Measurements from ENCODE around the gene NAV2. TPM values are rescaled to one million over a fixed set of nuclear protein-coding genes. Genes with fewer than 3 reads are reported as not detected.

Gene NAV2
- polyA plus RNA-seq, 3 donors, result not detected

DNA sequence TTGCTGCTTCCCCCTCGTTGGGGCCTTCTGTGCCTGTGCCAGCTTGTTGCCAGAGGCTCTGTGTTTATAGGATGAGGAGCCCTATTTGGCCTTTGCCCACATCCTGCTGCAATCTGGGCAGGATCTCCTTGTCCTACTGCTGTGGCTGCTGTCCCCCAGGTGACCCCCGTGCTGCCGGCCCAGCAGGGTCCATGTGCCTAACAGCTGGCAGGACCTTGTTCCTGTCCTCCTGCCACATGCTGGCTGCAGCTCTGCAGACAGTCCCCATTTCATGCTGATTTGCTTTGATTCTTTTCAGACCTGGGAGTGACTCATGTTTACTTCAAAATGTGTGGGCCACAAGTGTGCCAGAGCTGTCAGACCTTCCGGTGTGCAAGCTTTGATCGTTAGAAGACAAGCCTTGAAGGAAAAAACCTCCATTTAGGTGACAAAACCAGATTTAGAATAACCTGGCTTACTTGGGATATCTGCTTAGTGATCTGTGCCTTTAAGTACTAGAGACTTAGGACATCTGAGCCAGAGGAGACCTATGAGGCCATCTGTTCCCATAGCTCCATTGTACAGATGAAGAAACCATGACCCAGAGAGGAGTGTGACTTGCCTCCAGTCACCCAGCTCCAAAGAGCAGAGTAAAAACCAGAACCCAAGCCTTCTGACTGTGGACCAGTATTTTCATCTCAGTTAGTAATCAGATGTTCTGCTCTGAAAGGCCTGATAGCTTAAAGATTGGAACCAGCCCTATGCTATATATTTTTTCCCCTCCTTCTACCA lies 11.1 kb downstream of the NAV2 start:
- H3K36me3 Mint-ChIP-seq, result no peaks in the 10 kb centered on the region
- Histone ChIP-seq H3K27me3 (ENCODE audit: control insufficient read depth in 2 of 2, insufficient read depth in 2 of 2, low read length in 2 of 2) (peaks cover 0 to 2% of the 10 kb centered on the region in 2 donors), H3K79me2 (ENCODE audit: insufficient read depth, low read length) (no peaks in the 10 kb centered on the region), H3K27ac (ENCODE audit: low read depth in 1 of 2, low read length in 2 of 2) (no peak overlapping the region), H3K36me3 (replicated peaks in 1 of 2; ENCODE audit: control insufficient read depth in 1 of 2, insufficient read depth in 2 of 2, low read length in 2 of 2) (no peaks in the 10 kb centered on the region), H3K4me1 (ENCODE audit: control insufficient read depth in 1 of 2, insufficient read depth in 2 of 2, low read length in 2 of 2) (no peaks in the 10 kb centered on the region), H2AFZ (ENCODE audit: insufficient read depth, low read depth, low read length, poor library complexity, severe bottlenecking) (no peak overlapping the region), H3K9me3 (replicated peaks in 1 of 2; ENCODE audit: control insufficient read depth in 1 of 2, insufficient read depth in 1 of 2, low read length in 2 of 2) (no peaks in the 10 kb centered on the region), H3K4me3 (replicated peaks in 1 of 3; ENCODE audit: low read depth in 2 of 3, low read length in 3 of 3) (no peak overlapping the region), H3K9ac (ENCODE audit: insufficient read depth, low read length, poor library complexity, severe bottlenecking) (no peak overlapping the region), H4K20me1 (ENCODE audit: insufficient read depth, low read length) (no peaks in the 10 kb centered on the region), H3K4me2 (replicated peaks; ENCODE audit: extremely low read depth, low read length, poor library complexity, severe bottlenecking) (no peak overlapping the region)
- peak overlapping the region in 1 of 7 donors; percentile 70 for H3K27ac Mint-ChIP-seq
- no peak for DNase-seq
- WGBS (ENCODE audit: insufficient coverage), result 10% methylated on average over 4 of the region's 5 CpGs
- H3K27me3 Mint-ChIP-seq (ENCODE audit: low read depth in 3 of 3), result peaks cover 8 to 13% (median 10%) of the 10 kb centered on the region in 3 donors
- intact Hi-C loops (cut with micrococcal nuclease), result no loop called here
- peaks cover 4% of the 10 kb centered on the region for H3K4me1 Mint-ChIP-seq
- no peak overlapping the region for H3K4me3 Mint-ChIP-seq
- H3K9me3 Mint-ChIP-seq, result peaks cover 0 to 1% (median 0%) of the 10 kb centered on the region in 7 donors
- TF ChIP-seq CTCF (IDR thresholded peaks at IDR 0.05), result no peak

- no peaks in the 10 kb centered on the region for H3K79me2 ChIP-seq (ENCODE audit: insufficient read depth, low read length)
- peaks cover 8 to 13% (median 11%) of the 10 kb centered on the region in 3 donors for H3K27me3 Mint-ChIP-seq (ENCODE audit: low read depth in 3 of 3)
- no peak overlapping the region for H3K4me3 ChIP-seq (replicated peaks in 1 of 3; ENCODE audit: low read depth in 2 of 3, low read length in 3 of 3)
- H3K36me3 Mint-ChIP-seq, result no peaks in the 10 kb centered on the region
- DNase-seq, result no peak
- H2AFZ ChIP-seq (ENCODE audit: insufficient read depth, low read depth, low read length, poor library complexity, severe bottlenecking), result no peak overlapping the region
- peaks cover 0 to 2% of the 10 kb centered on the region in 2 donors for H3K27me3 ChIP-seq (ENCODE audit: control insufficient read depth in 2 of 2, insufficient read depth in 2 of 2, low read length in 2 of 2)
- no peak overlapping the region for H3K9ac ChIP-seq (ENCODE audit: insufficient read depth, low read length, poor library complexity, severe bottlenecking)
- H3K36me3 ChIP-seq (replicated peaks in 1 of 2; ENCODE audit: control insufficient read depth in 1 of 2, insufficient read depth in 2 of 2, low read length in 2 of 2), result no peaks in the 10 kb centered on the region
- no peaks in the 10 kb centered on the region for H3K4me1 ChIP-seq (ENCODE audit: control insufficient read depth in 1 of 2, insufficient read depth in 2 of 2, low read length in 2 of 2)
- H3K4me2 ChIP-seq (replicated peaks; ENCODE audit: extremely low read depth, low read length, poor library complexity, severe bottlenecking), result no peak overlapping the region
- no peak overlapping the region for H3K4me3 Mint-ChIP-seq
- peaks cover 4% of the 10 kb centered on the region for H3K4me1 Mint-ChIP-seq
- peaks cover 0 to 1% (median 0%) of the 10 kb centered on the region in 7 donors for H3K9me3 Mint-ChIP-seq
- H3K9me3 ChIP-seq (replicated peaks in 1 of 2; ENCODE audit: control insufficient read depth in 1 of 2, insufficient read depth in 1 of 2, low read length in 2 of 2), result no peaks in the 10 kb centered on the region
- no peaks in the 10 kb centered on the region for H4K20me1 ChIP-seq (ENCODE audit: insufficient read depth, low read length)
- no peak for TF ChIP-seq CTCF (IDR thresholded peaks at IDR 0.05)
- H3K27ac Mint-ChIP-seq, result peak overlapping the region in 1 of 7 donors; percentile 10
- WGBS (ENCODE audit: insufficient coverage), result no CpG with 5 or more reads among the region's 2 CpGs
- intact Hi-C loops (cut with micrococcal nuclease), result no loop called here
- no peak overlapping the region for H3K27ac ChIP-seq (ENCODE audit: low read depth in 1 of 2, low read length in 2 of 2)
These were observed 12.1 kb downstream of the NAV2 start for GRCh38 chr11:19724765-19725164.

Data from CD14-positive monocyte (primary cell).